Astrocyte (in vitro differentiated cells and primary cell): ENCODE data around the gene ULBP1.

Experiments used
- CTCF ChIP-seq: IDR thresholded peaks from 2 replicates; pipeline ENCODE4 v1.5.1; 2011; ENCODE audit warnings: low read depth, mild to moderate bottlenecking, inconsistent platforms, low read length, moderate library complexity; ENCODE audit not compliant: insufficient read depth
- EZH2 ChIP-seq: IDR thresholded peaks from 2 replicates; pipeline ENCODE4 v1.6.1; 2012; ENCODE audit warnings: mild to moderate bottlenecking, low read length, inconsistent platforms; ENCODE audit not compliant: insufficient read depth

- TF ChIP-seq CTCF (no peak), EZH2 (no peak)
Measured at GRCh38 chr6:149961728-149962425, 1.9 kb upstream of the ULBP1 start.
